NCI-H2171 (cell line): ENCODE measurements around the gene NADSYN1.

ENCODE experiments used
- DNase-seq: peaks from one replicate; lab custom pipeline; 2025; lab: John Stamatoyannopoulos, UW

Gene NADSYN1

GRCh38 chr11:71474141-71474770, 21.3 kb downstream of the NADSYN1 start:
- DNase-seq, result no peak

- DNase-seq, result no peak
Observed at GRCh38 chr11:71474771-71475483, 21.9 kb downstream of the NADSYN1 start.

DNA sequence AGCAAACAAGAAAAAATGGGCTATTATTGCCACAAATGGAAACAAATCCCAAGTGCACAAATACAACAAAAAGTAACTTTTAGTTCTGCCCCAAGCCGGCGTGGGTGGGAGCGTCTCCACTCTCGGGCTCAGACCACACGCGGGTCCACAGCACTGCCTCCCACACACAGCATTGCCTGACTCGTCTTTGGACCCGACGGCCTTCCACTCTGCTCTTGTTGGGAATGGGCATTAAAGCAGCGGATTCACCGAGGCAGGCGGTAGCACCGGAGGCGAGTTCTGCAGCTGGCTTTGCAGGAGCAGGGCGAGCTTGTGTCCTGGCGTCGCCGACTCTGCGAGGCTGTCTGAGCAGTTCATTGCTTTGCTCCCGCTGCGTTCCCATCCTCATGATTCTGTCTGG, 23.0 kb downstream of the NADSYN1 start:
- DNase-seq, result no peak

DNA sequence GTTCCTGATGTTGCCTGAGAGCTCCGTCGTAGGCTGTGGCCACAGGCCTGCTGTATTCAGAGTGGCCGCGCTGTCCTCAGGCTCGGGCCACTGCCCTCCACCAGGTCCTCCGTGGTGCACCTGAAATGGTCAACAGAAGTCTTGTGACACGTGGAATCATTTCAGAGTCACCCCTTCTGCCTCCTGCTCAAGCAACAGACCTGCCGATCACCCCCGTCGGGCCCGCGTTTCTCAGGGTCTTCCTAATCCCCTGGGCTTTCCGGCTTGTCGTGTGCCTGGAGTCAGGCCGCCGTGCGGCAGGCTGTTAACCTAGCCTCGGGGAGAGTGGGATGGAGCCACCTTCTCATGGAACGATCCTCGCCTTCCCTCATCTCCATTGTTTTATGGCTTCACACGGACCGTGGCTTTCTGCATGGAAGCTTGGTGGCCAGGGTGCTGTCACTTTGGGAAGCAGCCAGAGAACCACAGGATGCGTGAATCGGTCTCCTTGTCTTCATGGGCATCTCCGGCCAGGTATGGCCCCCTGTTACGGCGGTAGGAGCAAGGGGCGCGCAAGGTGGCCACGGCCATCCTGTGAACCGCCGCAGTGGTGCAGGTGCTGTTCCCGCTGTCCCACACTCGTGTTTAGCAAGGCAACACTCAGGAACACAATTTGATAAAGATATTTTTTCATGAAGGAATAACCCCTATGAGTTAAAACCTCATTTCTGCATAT, 24.1 kb downstream of the NADSYN1 start:
- no peak for DNase-seq

GRCh38 chr11:71477641-71478527, 24.9 kb downstream of the NADSYN1 start:
- no peak for DNase-seq

DNA sequence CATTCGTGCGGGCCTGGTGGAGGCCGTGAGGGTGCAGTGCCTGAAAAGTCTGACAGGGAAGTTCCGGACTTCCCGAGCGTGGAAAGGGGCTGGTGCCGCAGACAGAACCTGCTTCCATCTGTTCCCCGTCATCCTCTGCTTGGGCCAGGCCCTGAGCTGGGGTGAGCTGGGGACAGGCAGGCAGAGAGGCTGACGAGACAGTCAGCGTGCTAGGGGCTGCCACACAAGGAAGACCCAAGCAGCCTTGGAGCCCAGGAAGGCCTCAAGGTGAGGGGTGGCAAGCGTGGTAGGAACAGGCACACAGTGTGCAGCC, 25.5 kb downstream of the NADSYN1 start:
- DNase-seq, result no peak

DNA sequence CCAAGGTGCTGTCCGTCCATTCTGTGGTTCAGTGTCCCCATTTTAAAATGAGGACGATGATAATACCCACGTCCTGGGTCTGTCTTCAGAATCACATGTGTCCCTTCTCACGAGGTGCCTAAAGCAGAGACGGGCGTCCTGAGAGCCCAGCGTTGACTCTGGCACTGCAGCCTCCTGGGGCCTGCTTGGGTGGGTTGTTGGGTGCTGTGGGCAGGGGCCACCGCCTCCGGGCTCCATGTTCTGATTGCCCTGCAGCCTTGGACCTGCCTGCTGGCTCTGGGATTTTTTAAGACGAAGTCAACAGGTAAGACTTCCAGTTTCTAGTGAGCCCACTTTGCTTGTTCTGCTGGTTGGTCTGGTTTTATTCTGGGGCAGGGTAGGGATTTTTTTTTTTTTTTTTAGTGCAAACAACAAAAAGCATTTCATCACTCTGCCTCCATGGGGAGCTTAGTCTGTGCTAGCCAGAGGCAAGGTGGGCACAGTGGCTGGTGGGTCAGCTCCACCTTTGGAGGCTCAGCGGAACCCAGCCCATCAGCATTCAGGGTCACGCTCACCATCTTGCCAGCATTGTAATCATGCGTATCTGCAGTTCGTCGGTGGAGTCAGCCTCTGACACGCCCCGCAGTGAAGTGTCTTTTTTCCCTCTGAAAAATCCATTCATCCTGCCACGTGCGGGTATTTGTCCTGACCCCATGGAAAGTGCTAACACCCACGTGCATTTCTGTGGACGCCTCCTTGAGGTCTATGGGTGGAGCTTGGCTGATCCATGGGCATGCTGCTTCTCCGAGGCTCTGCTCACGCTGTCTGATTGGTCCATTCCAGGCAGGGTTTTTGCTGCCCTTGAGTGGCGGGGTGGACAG, 28.3 kb downstream of the NADSYN1 start:
- DNase-seq, result no peak

GRCh38 chr11:71482216-71482615, 29.2 kb downstream of the NADSYN1 start:
- no peak for DNase-seq

- DNase-seq, result no peak
Observed at GRCh38 chr11:71482746-71483364, 29.9 kb downstream of the NADSYN1 start.

- no peak for DNase-seq
Observed at GRCh38 chr11:71483692-71484091, 30.7 kb downstream of the NADSYN1 start.

DNA sequence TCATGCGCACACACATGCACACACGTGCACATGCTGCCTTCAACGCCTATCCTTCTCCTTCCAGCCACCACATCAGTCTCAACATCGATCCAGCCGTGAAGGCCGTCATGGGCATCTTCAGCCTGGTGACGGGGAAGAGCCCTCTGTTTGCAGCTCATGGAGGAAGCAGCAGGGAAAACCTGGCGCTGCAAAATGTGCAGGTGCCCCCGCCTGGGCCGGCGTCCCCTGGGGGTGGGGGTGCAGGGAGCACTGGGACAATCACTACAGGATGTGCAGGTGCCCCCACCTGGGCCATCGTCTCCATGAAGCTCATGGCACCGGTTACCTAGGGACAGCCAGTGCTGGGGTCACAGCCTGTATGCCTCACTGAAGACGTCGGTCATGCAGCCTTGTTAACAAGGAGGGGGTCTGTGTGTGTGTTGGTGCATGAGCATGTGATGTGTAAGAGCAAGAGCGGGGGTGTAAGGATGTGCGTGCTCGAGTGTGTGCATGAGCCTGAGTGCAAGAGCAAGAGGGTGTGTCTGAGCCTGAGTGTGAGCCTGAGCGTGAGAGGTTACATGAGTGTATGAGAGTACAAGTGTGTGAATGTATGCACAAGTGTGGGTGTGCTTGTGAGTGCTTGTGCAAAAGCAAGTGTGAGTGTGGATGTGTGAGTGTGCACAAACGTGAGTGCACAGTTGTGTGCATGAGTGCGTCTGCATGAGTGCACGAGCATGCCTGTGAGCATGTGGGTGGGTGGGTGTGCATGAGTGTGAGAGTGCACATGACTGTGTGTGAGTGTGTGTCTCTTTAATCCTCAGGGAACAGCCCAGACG, 31.5 kb downstream of the NADSYN1 start:
- DNase-seq, result no peak

DNA sequence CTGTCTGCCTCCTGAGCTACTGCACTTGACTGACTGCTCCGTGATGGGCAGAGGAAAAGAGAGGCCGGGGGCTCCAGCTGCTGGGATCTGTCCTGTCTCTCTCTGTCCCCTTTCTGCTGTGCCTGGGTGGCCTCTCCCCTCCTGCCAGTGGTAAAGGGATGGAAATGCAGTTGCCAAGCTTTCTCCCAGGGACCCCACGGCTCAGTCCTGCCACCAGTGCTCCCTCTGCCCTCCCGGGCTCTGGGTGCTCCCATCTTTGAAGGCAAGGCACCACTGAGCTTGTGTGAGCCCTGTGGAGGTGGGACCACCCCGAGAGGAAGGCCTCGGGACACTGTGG, 32.0 kb downstream of the NADSYN1 start:
- no peak for DNase-seq

DNA sequence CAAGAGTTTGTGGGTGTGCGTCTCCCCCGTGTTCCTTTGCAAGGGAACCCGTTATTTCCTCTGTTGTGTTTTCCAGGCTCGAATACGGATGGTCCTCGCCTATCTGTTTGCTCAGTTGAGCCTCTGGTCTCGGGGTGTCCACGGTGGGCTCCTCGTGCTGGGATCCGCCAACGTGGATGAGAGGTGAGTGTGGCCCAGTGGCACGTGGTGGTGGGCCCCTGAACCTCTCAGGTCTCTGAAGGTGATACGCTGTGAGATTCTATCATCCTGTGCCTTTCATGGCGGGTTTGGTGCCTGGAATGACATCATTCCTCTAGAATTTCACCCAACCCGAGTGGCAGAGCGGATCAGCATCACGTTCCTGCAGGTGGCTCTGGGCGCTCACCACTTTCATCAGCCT, 32.5 kb downstream of the NADSYN1 start:
- DNase-seq, result no peak

GRCh38 chr11:71486320-71486719, 33.3 kb downstream of the NADSYN1 start:
- DNase-seq, result no peak

DNA sequence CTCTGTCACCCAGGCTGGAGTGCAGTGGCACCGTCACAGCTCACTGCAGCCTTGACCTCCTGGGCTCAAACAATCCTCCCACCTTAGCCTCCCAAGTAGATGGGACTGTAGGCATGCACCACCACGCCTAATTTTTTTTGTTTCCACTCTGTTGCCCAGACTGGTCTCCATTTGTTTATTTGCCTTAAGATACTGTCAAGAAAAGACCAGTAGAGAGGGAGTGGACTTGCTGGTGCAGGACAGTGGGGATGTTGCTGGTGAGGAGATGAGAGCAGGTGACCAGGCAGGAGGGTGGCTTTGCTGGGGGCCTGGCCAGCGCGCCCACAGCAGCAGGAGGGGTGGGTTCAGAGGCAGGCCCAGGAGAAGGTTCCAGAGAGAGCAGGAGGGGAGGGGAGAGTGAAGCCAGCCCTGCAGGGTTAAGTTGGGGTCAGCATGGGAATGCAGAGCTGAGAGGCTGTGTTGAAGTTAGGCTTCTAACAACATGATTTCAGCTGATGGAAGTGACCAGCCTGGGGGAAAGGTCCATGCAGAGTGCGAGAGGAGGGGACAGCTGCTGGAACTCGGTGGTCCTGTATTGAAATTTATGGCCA, 35.8 kb downstream of the NADSYN1 start:
- DNase-seq, result no peak

DNA sequence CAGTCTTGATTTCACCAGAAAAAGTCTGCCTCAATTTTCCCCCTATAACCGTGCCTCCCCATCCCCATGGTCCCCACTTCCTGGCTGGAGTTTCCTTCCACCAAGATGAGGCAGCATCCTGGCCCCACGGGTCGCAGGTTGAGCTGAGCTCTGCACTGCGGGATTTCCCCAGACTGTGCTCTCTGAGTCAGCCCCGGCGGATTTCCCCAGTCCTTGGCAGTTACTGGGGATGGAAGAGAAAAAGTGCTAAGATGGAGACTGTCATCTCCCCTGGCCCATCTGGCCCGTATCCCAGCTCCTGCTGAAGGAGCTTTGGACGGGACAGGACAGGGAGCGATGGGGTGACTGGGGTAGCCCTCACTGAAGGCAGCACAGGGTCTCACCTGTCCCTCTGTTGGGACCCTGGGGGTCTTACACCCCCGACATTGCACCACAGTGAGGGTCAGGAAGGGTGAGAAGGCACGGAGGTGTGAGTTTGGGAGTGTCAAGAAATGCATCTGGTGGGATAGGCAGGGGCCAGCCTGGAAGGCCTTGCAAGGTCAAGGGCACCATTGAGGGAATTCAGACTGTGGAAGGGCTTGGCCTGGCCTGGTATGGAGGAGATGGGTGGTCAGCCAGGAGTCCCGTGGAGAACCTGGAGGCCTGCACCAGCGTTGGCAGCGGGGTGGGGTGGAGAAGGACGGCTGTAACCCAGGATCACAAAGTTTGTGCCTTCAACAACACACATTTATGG, 36.5 kb downstream of the NADSYN1 start:
- no peak for DNase-seq

GRCh38 chr11:71490044-71490730, 37.2 kb downstream of the NADSYN1 start:
- no peak for DNase-seq

DNA sequence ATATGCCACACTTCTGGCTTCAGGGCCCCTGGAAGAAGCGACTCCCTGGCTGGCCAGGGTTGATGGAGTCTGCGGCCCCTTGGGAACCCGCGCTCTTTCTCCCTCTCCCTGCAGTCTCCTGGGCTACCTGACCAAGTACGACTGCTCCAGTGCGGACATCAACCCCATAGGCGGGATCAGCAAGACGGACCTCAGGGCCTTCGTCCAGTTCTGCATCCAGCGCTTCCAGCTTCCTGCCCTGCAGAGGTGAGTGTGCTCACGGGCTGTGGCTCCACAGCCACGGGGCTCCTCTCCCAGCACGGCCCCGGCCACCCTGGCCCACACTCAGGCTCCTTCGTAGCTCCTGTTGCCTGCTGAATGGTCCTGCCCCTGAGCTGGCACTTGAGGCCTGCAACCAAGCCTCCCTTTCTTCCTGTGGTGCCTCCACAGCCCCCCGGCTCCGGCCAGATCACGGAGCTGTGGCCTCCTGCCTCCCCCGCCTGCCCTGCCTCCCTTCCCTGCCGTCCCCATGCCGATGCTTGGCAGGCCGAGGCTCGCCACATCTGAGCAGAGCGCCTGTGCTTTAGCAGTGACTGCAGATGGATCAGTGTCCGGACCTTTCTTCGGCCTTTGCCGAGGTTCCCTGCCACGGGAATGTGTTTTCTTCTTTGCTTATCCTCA, 37.9 kb downstream of the NADSYN1 start:
- DNase-seq, result no peak
